ENCODE measurements around the gene GPX3. TPM values are rescaled to one million over a fixed set of nuclear protein-coding genes. Genes with fewer than 3 reads are reported as not detected.

The GPX3 gene
- total and polyA plus RNA-seq, 2 of the 13 experiments (the other 11 are each of a cell fraction or from before 2014, with no cell fraction given): 33.8 to 1,892 TPM

GRCh38 chr5:151005950-151006576, 14.3 kb upstream of the GPX3 start (continued):
- no peak for TF ChIP-seq ZNF780A (CRISPR knock-in tag; IDR thresholded peaks at IDR 0.05)
- TF ChIP-seq, protein P1, sequence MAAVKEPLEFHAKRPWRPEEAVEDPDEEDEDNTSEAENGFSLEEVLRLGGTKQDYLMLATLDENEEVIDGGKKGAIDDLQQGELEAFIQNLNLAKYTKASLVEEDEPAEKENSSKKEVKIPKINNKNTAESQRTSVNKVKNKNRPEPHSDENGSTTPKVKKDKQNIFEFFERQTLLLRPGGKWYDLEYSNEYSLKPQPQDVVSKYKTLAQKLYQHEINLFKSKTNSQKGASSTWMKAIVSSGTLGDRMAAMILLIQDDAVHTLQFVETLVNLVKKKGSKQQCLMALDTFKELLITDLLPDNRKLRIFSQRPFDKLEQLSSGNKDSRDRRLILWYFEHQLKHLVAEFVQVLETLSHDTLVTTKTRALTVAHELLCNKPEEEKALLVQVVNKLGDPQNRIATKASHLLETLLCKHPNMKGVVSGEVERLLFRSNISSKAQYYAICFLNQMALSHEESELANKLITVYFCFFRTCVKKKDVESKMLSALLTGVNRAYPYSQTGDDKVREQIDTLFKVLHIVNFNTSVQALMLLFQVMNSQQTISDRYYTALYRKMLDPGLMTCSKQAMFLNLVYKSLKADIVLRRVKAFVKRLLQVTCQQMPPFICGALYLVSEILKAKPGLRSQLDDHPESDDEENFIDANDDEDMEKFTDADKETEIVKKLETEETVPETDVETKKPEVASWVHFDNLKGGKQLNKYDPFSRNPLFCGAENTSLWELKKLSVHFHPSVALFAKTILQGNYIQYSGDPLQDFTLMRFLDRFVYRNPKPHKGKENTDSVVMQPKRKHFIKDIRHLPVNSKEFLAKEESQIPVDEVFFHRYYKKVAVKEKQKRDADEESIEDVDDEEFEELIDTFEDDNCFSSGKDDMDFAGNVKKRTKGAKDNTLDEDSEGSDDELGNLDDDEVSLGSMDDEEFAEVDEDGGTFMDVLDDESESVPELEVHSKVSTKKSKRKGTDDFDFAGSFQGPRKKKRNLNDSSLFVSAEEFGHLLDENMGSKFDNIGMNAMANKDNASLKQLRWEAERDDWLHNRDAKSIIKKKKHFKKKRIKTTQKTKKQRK (IDR thresholded peaks at IDR 0.05; ENCODE audit: low read length): no peak
- no peak for TF ChIP-seq PTBP1 (IDR thresholded peaks at IDR 0.05; ENCODE audit: low read depth, low read length, poor library complexity, severe bottlenecking)
- TF ChIP-seq MBNL3 (CRISPR knock-in tag; conservative IDR thresholded peaks at IDR 0.05): no peak
- no peak for TF ChIP-seq KDM6A (CRISPR knock-in tag; IDR thresholded peaks at IDR 0.05; ENCODE audit: low read depth)
- no peak for TF ChIP-seq DNMT3B (CRISPR knock-in tag; conservative IDR thresholded peaks at IDR 0.05)
- no peak for TF ChIP-seq ZSCAN20 (CRISPR knock-in tag; IDR thresholded peaks at IDR 0.05; ENCODE audit: borderline replicate concordance)
- TF ChIP-seq CBX5 (CRISPR knock-in tag; IDR thresholded peaks at IDR 0.05; ENCODE audit: borderline replicate concordance): no peak
- no peak for TF ChIP-seq FOXO4 (CRISPR knock-in tag; conservative IDR thresholded peaks at IDR 0.05)
- TF ChIP-seq ZBTB1 (CRISPR knock-in tag; IDR thresholded peaks at IDR 0.05; ENCODE audit: borderline replicate concordance): no peak
- peak; percentile 69 for TF ChIP-seq NR2F6 (IDR thresholded peaks at IDR 0.05)
- peak; percentile 64 for TF ChIP-seq NR2F6 (CRISPR knock-in tag; IDR thresholded peaks at IDR 0.05)
